ENCODE measurements around the gene AZGP1. TPM values are rescaled to one million over a fixed set of nuclear protein-coding genes. Genes with fewer than 3 reads are reported as not detected.

The AZGP1 gene
- total and polyA plus RNA-seq, 2 of the 13 experiments (the other 11 are each of a cell fraction or from before 2014, with no cell fraction given) = 93.8 to 229 TPM

DNA sequence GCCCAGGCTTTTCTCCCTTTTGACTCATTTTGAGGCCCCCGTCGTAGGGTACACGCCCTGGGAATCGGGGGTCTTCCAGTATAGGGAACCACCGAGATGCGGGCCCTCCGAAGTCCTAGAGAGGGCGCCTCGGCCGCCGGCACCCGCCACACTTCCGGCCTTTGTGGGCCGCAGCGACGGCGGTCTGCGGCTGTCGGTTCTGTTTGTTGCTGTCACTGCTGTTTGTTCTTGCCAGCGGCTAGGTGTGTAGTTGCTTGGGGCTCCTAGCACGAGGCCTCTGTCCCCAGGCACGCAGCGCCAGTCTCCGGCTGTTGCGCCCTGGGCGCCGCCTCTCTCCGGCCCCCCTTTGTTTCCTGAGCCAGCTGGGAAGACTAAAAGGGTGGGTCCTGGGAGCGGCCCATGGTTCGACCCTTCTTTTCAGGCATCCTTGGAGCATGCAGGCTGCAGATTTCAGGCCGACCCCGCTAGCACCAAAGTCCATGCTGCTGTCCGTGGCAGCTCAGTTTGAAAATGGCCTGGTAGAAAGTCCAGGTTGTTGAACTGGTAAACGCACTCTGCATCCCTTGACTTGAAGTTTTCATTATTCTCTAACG is 21.8 kb upstream of the AZGP1 start (continued):
- TF ChIP-seq, protein P1, sequence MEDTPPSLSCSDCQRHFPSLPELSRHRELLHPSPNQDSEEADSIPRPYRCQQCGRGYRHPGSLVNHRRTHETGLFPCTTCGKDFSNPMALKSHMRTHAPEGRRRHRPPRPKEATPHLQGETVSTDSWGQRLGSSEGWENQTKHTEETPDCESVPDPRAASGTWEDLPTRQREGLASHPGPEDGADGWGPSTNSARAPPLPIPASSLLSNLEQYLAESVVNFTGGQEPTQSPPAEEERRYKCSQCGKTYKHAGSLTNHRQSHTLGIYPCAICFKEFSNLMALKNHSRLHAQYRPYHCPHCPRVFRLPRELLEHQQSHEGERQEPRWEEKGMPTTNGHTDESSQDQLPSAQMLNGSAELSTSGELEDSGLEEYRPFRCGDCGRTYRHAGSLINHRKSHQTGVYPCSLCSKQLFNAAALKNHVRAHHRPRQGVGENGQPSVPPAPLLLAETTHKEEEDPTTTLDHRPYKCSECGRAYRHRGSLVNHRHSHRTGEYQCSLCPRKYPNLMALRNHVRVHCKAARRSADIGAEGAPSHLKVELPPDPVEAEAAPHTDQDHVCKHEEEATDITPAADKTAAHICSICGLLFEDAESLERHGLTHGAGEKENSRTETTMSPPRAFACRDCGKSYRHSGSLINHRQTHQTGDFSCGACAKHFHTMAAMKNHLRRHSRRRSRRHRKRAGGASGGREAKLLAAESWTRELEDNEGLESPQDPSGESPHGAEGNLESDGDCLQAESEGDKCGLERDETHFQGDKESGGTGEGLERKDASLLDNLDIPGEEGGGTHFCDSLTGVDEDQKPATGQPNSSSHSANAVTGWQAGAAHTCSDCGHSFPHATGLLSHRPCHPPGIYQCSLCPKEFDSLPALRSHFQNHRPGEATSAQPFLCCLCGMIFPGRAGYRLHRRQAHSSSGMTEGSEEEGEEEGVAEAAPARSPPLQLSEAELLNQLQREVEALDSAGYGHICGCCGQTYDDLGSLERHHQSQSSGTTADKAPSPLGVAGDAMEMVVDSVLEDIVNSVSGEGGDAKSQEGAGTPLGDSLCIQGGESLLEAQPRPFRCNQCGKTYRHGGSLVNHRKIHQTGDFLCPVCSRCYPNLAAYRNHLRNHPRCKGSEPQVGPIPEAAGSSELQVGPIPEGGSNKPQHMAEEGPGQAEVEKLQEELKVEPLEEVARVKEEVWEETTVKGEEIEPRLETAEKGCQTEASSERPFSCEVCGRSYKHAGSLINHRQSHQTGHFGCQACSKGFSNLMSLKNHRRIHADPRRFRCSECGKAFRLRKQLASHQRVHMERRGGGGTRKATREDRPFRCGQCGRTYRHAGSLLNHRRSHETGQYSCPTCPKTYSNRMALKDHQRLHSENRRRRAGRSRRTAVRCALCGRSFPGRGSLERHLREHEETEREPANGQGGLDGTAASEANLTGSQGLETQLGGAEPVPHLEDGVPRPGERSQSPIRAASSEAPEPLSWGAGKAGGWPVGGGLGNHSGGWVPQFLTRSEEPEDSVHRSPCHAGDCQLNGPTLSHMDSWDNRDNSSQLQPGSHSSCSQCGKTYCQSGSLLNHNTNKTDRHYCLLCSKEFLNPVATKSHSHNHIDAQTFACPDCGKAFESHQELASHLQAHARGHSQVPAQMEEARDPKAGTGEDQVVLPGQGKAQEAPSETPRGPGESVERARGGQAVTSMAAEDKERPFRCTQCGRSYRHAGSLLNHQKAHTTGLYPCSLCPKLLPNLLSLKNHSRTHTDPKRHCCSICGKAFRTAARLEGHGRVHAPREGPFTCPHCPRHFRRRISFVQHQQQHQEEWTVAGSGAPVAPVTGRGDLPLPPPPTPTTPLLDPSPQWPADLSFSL (CRISPR knock-in tag; IDR thresholded peaks at IDR 0.05) = peak; percentile 76; the same call in 1 of the 2 replicates
- TF ChIP-seq PRPF4 (IDR thresholded peaks at IDR 0.05; ENCODE audit: low read depth, low read length, poor library complexity, severe bottlenecking) (no peak), ZNF333 (CRISPR knock-in tag; IDR thresholded peaks at IDR 0.05; ENCODE audit: borderline replicate concordance) (no peak), ZNF761 (CRISPR knock-in tag; conservative IDR thresholded peaks at IDR 0.05) (0 out of 2 replicates have a peak, but pooled peaks have one; percentile 18), RFX5 (IDR thresholded peaks at IDR 0.05; ENCODE audit: low read depth, low read length) (no peak), TAF15 (IDR thresholded peaks at IDR 0.05; ENCODE audit: low read depth, low read length, poor library complexity, severe bottlenecking) (peak; percentile 89), MIXL1 (CRISPR knock-in tag; IDR thresholded peaks at IDR 0.05) (0 out of 2 replicates have a peak, but pooled peaks have one; percentile 15), MAZ (IDR thresholded peaks at IDR 0.05; ENCODE audit: borderline replicate concordance, low read depth, low read length) (no peak; the same call in 1 of the 2 replicates), MAZ (CRISPR knock-in tag; IDR thresholded peaks at IDR 0.05; ENCODE audit: low read depth) (peak; percentile 79), NR2F6 (IDR thresholded peaks at IDR 0.05) (no peak), NR2F6 (CRISPR knock-in tag; IDR thresholded peaks at IDR 0.05) (peak; percentile 63), MIER3 (CRISPR knock-in tag; IDR thresholded peaks at IDR 0.05; ENCODE audit: borderline replicate concordance) (peak; percentile 75; the same call in 1 of the 2 replicates), SMAD1 (CRISPR knock-in tag; IDR thresholded peaks at IDR 0.05; ENCODE audit: borderline replicate concordance, low read depth) (0 out of 2 replicates have a peak, but pooled peaks have one; percentile 26), ZSCAN29 (CRISPR knock-in tag; conservative IDR thresholded peaks at IDR 0.05) (no peak; the same call in 1 of the 2 replicates), ZNF20 (CRISPR knock-in tag; IDR thresholded peaks at IDR 0.05) (no peak), STAT5B (CRISPR knock-in tag; IDR thresholded peaks at IDR 0.05) (no peak)
- TF ChIP-seq, protein P2, sequence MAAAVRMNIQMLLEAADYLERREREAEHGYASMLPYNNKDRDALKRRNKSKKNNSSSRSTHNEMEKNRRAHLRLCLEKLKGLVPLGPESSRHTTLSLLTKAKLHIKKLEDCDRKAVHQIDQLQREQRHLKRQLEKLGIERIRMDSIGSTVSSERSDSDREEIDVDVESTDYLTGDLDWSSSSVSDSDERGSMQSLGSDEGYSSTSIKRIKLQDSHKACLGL (CRISPR knock-in tag; IDR thresholded peaks at IDR 0.05) = peak; percentile 80; the same call in 1 of the 2 replicates
- TF ChIP-seq, protein P3, sequence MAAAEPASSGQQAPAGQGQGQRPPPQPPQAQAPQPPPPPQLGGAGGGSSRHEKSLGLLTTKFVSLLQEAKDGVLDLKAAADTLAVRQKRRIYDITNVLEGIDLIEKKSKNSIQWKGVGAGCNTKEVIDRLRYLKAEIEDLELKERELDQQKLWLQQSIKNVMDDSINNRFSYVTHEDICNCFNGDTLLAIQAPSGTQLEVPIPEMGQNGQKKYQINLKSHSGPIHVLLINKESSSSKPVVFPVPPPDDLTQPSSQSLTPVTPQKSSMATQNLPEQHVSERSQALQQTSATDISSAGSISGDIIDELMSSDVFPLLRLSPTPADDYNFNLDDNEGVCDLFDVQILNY (CRISPR knock-in tag; conservative IDR thresholded peaks at IDR 0.05) = no peak
- TF ChIP-seq, protein P4, sequence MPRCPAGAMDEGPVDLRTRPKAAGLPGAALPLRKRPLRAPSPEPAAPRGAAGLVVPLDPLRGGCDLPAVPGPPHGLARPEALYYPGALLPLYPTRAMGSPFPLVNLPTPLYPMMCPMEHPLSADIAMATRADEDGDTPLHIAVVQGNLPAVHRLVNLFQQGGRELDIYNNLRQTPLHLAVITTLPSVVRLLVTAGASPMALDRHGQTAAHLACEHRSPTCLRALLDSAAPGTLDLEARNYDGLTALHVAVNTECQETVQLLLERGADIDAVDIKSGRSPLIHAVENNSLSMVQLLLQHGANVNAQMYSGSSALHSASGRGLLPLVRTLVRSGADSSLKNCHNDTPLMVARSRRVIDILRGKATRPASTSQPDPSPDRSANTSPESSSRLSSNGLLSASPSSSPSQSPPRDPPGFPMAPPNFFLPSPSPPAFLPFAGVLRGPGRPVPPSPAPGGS (CRISPR knock-in tag; IDR thresholded peaks at IDR 0.05) = peak; percentile 73; the same call in 1 of the 2 replicates
- TF ChIP-seq, protein P5, sequence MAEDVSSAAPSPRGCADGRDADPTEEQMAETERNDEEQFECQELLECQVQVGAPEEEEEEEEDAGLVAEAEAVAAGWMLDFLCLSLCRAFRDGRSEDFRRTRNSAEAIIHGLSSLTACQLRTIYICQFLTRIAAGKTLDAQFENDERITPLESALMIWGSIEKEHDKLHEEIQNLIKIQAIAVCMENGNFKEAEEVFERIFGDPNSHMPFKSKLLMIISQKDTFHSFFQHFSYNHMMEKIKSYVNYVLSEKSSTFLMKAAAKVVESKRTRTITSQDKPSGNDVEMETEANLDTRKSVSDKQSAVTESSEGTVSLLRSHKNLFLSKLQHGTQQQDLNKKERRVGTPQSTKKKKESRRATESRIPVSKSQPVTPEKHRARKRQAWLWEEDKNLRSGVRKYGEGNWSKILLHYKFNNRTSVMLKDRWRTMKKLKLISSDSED (CRISPR knock-in tag; IDR thresholded peaks at IDR 0.05) = no peak

All from HepG2 (cell line).